GM12878 (cell line): Measurements from ENCODE around the gene IFNAR2. TPM values are rescaled to one million over a fixed set of nuclear protein-coding genes. Genes with fewer than 3 reads are reported as not detected.

Experiments
- ATAC-seq: fragments of 200-7000 bp; cut with Tn5 transposase; 3 replicates; pipeline ENCODE4 v1.9.1; 2020; ENCODE audit warnings: mild to moderate bottlenecking, moderate library complexity
- BruUV-seq: library from RNA; stranded (reverse); fragments of 400-500 nt; replicated peaks from 2 replicates; lab custom pipeline; 2021; lab: Mats Ljungman, UMichigan
- CTCF ChIA-PET: fragments of 300-600 bp; sonication (Branson Sonifier 250); formaldehyde crosslinking; extraction: SDS; loops from one replicate; lab custom pipeline; 2021; ENCODE audit warnings: inconsistent platforms; lab: Yijun Ruan, JAX
- POLR2A ChIA-PET: fragments of 350-600 bp; formaldehyde crosslinking; extraction: SDS; loops from one replicate; lab custom pipeline; 2021; ENCODE audit warnings: inconsistent platforms; lab: Charles Lee
- RAD21 ChIA-PET: fragments of 300-600 bp; sonication (Branson Sonifier 250); formaldehyde crosslinking; loops from one replicate; lab custom pipeline; 2023; ENCODE audit warnings: antibody characterized with exemption; ENCODE audit not compliant: unreplicated experiment; lab: Charles Lee
- SMC1A ChIA-PET: fragments of 300-600 bp; sonication (Branson Sonifier 250); formaldehyde crosslinking; loops from one replicate; lab custom pipeline; 2023; ENCODE audit not compliant: unreplicated experiment, uncharacterized antibody; lab: Charles Lee
- DNase-seq: peaks from one replicate; pipeline ENCODE4 v3.0.0-alpha.2; 2011; ENCODE audit warnings: low read depth, low spot score
- FAIRE-seq: peaks from 3 replicates; lab custom pipeline; 2011; peaks lifted over from hg19 to GRCh38; lab: Jason Lieb, UNC
- H2AFZ ChIP-seq: 2 replicates; pipeline ENCODE4 v1.6.0; 2011; ENCODE audit warnings: low read depth, low read length, control low read depth; ENCODE audit not compliant: control insufficient read depth
- H3K27ac ChIP-seq: 2 replicates; pipeline ENCODE4 v1.5.1; 2011; ENCODE audit warnings: control low read depth; ENCODE audit not compliant: control insufficient read depth, insufficient read depth
- H3K27me3 ChIP-seq, 2 experiments: replicated peaks in 1 of 2; 2 replicates each; pipeline versions ENCODE4 v1.6.0 to v1.6.1; 2011; ENCODE audit warnings: low read length in 1 of 2; ENCODE audit not compliant: control insufficient read depth in 2 of 2, insufficient read depth in 2 of 2
- H3K36me3 ChIP-seq, 2 experiments: 2 replicates each; pipeline ENCODE4 v1.5.1; 2011; ENCODE audit warnings: low read length in 1 of 2; ENCODE audit not compliant: control insufficient read depth in 2 of 2, insufficient read depth in 2 of 2
- H3K4me1 ChIP-seq: 2 replicates; pipeline ENCODE4 v1.6.1; 2011; ENCODE audit warnings: mild to moderate bottlenecking, low read length, moderate library complexity, mixed read lengths; ENCODE audit not compliant: control insufficient read depth, insufficient read depth
- H3K4me2 ChIP-seq: 2 replicates; pipeline ENCODE4 v1.6.0; 2011; ENCODE audit warnings: control low read depth; ENCODE audit not compliant: control insufficient read depth, insufficient read depth
- H3K4me3 ChIP-seq: fragments of 200-600 bp; sonication (generic); 2 replicates; pipeline ENCODE4 v1.5.1; 2016
- H3K79me2 ChIP-seq: 2 replicates; pipeline ENCODE4 v1.6.0; 2011; ENCODE audit warnings: low read length; ENCODE audit not compliant: control insufficient read depth, insufficient read depth
- H3K9ac ChIP-seq: 2 replicates; pipeline ENCODE4 v1.8.0; 2011; ENCODE audit warnings: low read length, control low read depth, mixed read lengths; ENCODE audit not compliant: control insufficient read depth, insufficient read depth
- H3K9me3 ChIP-seq: replicated peaks from 3 replicates; pipeline ENCODE4 v1.5.1; 2011; ENCODE audit warnings: mild to moderate bottlenecking, low read length; ENCODE audit not compliant: control insufficient read depth, insufficient read depth
- H4K20me1 ChIP-seq: 2 replicates; pipeline ENCODE4 v1.6.0; 2011; ENCODE audit not compliant: control insufficient read depth, insufficient read depth
- BHLHE40 ChIP-seq, 2 experiments: fragments of 450-650 bp in 1 of 2; IDR thresholded peaks; 2 replicates each; pipeline ENCODE4 v1.6.1; 2011 to 2017; ENCODE audit warnings: low read depth in 2 of 2, borderline replicate concordance in 1 of 2, improper control_type of control experiment in 1 of 2, low read length in 1 of 2, mild to moderate bottlenecking in 1 of 2
- RCOR1 ChIP-seq: conservative IDR thresholded peaks from 2 replicates; pipeline ENCODE4 v1.6.1; 2012; ENCODE audit warnings: low read depth, low read length, improper control_type of control experiment
- RUNX3 ChIP-seq: IDR thresholded peaks from 2 replicates; pipeline ENCODE4 v1.6.1; 2012; ENCODE audit warnings: low read length, inconsistent platforms
- WGBS: methylation state at CpG from one replicate; pipeline ENCODE4 v1.1.6; 2016; ENCODE audit warnings: low lambda C conversion rate; ENCODE audit not compliant: insufficient replicate concordance, insufficient coverage; ENCODE audit errors: missing lambda C conversion rate; 5-methylcytosine and 5-hydroxymethylcytosine counted together
- in situ Hi-C: fragments of 300-500 bp; cut with MboI; formaldehyde crosslinking; loops from 9 replicates; pipeline ENCODE4 v1.14.3; 2018; ENCODE audit warnings: mixed read lengths
- intact Hi-C: fragments of 100-400 bp; cut with micrococcal nuclease; formaldehyde crosslinking; loops from one replicate; pipeline ENCODE4 v1.14.2; 2022; ENCODE audit not compliant: unreplicated experiment
- polyA plus RNA-seq, 11 experiments: library from polyadenylated mRNA; depleted of rRNA in 4 of 11; unstranded in 6 of 11; stranded (reverse) in 5 of 11; fragments of >200 nt; fragmentation: Nextera tagmentation in 4 of 11; fragmentation: Illumina TruSeq in 1 of 11; extraction: Ambion mirVana in 4 of 11; extraction: Trizol in 1 of 11; gene quantifications; 1 replicate in 1 of 11; 2 replicates in 10 of 11; pipeline versions ENCODE4 v1.2.1 to v1.2.3, GENCODE V29; 2011 to 2016; ENCODE audit warnings: inconsistent platforms in 2 of 11, missing spikeins in 2 of 11, low read depth in 1 of 11
- total RNA-seq, 4 experiments: library from RNA; depleted of rRNA in 3 of 4; stranded (reverse); fragments of >200 nt in 3 of 4; fragmentation: Illumina TruSeq in 1 of 4; extraction: Trizol in 1 of 4; gene quantifications; 2 replicates each; pipeline versions ENCODE4 v1.2.1 to v1.2.3, GENCODE V29; 2013 to 2021
- TF ChIP-seq, protein P1 (sequence below): fragments of 450-650 bp; IDR thresholded peaks from 2 replicates; pipeline ENCODE4 v1.6.1; 2017; ENCODE audit warnings: antibody characterized with exemption, mild to moderate bottlenecking, moderate library complexity

IFNAR2 gene
- total and polyA plus RNA-seq, 10 of the 15 experiments (the other 5 are each of a cell fraction or from before 2014, with no cell fraction given): 8.5 to 99.7 (median 58.1) TPM

GRCh38 chr21:33261635-33262034 lies 31.9 kb downstream of the IFNAR2 start:
- SMC1A ChIA-PET: interaction anchor here (0.7 to 1.8 kb wide), 10 partner anchors 11 to 110 kb away, joined by 3 to 5 read pairs (median 4); no protein-coding TSS in a partner anchor
- Histone ChIP-seq H3K9me3 (no peaks in the 10 kb centered on the region; the same call in 2 of the 3 replicates), H3K9ac (no peak overlapping the region), H3K79me2 (peaks cover 9% of the 10 kb centered on the region), H3K27me3 (no peaks in the 10 kb centered on the region), H3K4me2 (no peak overlapping the region), H3K27ac (peak overlapping the region; percentile 45), H3K4me3 (no peak overlapping the region), H3K36me3 (peaks cover 15 to 25% of the 10 kb centered on the region in 2 experiments), H2AFZ (no peak overlapping the region), H3K4me1 (peaks cover 5% of the 10 kb centered on the region; the same call in 1 of the 2 replicates), H4K20me1 (no peaks in the 10 kb centered on the region)
- no TSS peak for BruUV-seq
- POLR2A ChIA-PET: interaction anchor here (1.0 to 2.6 kb wide), 2 partner anchors 22 to 44 kb away, joined by 4 to 10 read pairs; no protein-coding TSS in a partner anchor
- RAD21 ChIA-PET: interaction anchor here (0.6 to 1.6 kb wide), 7 partner anchors 12 to 183 kb away, joined by 3 to 7 read pairs (median 5); partner anchors contain the start of gene IFNAR1
- CTCF ChIA-PET: interaction anchor here (1.1 to 1.5 kb wide), 2 partner anchors 10 to 23 kb away, joined by 3 read pairs; no protein-coding TSS in a partner anchor
- ATAC-seq (peak; percentile 3; the same call in 1 of the 3 replicates), DNase-seq (no peak), FAIRE-seq (no peak)
- in situ Hi-C loops: loop anchor here (25.0 kb wide), 1 partner anchor 1601 kb away; no protein-coding TSS in a partner anchor
- intact Hi-C loops: no loop called here
- 44% methylated on average over 3 of the region's 3 CpGs for WGBS
- TF ChIP-seq RCOR1 (no peak), BHLHE40 (IDR thresholded peaks at IDR 0.05; ENCODE audit: borderline replicate concordance in 1 of 2, low read depth in 2 of 2, low read length in 1 of 2) (peak in 1 of 2 experiments; percentile 66; a peak in 1 of 4 replicates), RUNX3 (peak; percentile 56)
- TF ChIP-seq, protein P1, sequence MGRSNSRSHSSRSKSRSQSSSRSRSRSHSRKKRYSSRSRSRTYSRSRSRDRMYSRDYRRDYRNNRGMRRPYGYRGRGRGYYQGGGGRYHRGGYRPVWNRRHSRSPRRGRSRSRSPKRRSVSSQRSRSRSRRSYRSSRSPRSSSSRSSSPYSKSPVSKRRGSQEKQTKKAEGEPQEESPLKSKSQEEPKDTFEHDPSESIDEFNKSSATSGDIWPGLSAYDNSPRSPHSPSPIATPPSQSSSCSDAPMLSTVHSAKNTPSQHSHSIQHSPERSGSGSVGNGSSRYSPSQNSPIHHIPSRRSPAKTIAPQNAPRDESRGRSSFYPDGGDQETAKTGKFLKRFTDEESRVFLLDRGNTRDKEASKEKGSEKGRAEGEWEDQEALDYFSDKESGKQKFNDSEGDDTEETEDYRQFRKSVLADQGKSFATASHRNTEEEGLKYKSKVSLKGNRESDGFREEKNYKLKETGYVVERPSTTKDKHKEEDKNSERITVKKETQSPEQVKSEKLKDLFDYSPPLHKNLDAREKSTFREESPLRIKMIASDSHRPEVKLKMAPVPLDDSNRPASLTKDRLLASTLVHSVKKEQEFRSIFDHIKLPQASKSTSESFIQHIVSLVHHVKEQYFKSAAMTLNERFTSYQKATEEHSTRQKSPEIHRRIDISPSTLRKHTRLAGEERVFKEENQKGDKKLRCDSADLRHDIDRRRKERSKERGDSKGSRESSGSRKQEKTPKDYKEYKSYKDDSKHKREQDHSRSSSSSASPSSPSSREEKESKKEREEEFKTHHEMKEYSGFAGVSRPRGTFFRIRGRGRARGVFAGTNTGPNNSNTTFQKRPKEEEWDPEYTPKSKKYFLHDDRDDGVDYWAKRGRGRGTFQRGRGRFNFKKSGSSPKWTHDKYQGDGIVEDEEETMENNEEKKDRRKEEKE: no peak
